Activated CD4-positive, CD25-positive, alpha-beta regulatory T cell treated with anti-CD3 and anti-CD28 coated beads, Interleukin-2, amount 50 U/mL, for 16 hours (primary cell): ENCODE measurements around the gene CELF4.

Experiments
- DNase-seq: peaks from one replicate; pipeline ENCODE4 v3.0.0-alpha.2; 2020; ENCODE audit warnings: low read depth, low spot score

The CELF4 gene

GRCh38 chr18:37442477-37442876 is 123.1 kb downstream of the CELF4 start:
- no peak for DNase-seq

- DNase-seq: no peak
Measured at GRCh38 chr18:37441821-37442220, 123.8 kb downstream of the CELF4 start.

- no peak for DNase-seq
Measured at GRCh38 chr18:37440206-37440605, 125.4 kb downstream of the CELF4 start.

- DNase-seq: no peak
Measured at GRCh38 chr18:37438417-37439180, 127.0 kb downstream of the CELF4 start.

- no peak for DNase-seq
Measured at GRCh38 chr18:37435996-37436395, 129.6 kb downstream of the CELF4 start.

- no peak for DNase-seq
Measured at GRCh38 chr18:37435150-37435867, 130.3 kb downstream of the CELF4 start.

GRCh38 chr18:37434161-37434860 is 131.3 kb downstream of the CELF4 start:
- DNase-seq: no peak

GRCh38 chr18:37432436-37433195 is 133.0 kb downstream of the CELF4 start:
- no peak for DNase-seq

- DNase-seq: no peak
Measured at GRCh38 chr18:37430357-37431076, 135.1 kb downstream of the CELF4 start.

- DNase-seq: no peak
Measured at GRCh38 chr18:37429791-37430190, 135.8 kb downstream of the CELF4 start.

GRCh38 chr18:37428288-37428974 is 137.2 kb downstream of the CELF4 start:
- DNase-seq: no peak

- DNase-seq: no peak
Measured at GRCh38 chr18:37426586-37426985, 139.0 kb downstream of the CELF4 start.

GRCh38 chr18:37425222-37425621 is 140.4 kb downstream of the CELF4 start:
- DNase-seq: no peak

GRCh38 chr18:37424507-37424906 is 141.1 kb downstream of the CELF4 start:
- no peak for DNase-seq

- no peak for DNase-seq
Measured at GRCh38 chr18:37422596-37422995, 143.0 kb downstream of the CELF4 start.

- DNase-seq: no peak
Measured at GRCh38 chr18:37422116-37422515, 143.5 kb downstream of the CELF4 start.

GRCh38 chr18:37421341-37422077 is 144.1 kb downstream of the CELF4 start:
- no peak for DNase-seq

- DNase-seq: no peak
Measured at GRCh38 chr18:37420315-37420880, 145.2 kb downstream of the CELF4 start.

GRCh38 chr18:37419866-37420265 is 145.7 kb downstream of the CELF4 start:
- no peak for DNase-seq
